ENCODE measurements around the gene CD1C.
A peak's percentile ranks its signal among the peaks of the same experiment; 100 is the strongest.
"Not testable (repeated sequence)": the region's sequence is repeated elsewhere in the genome, so short reads cannot be mapped to it uniquely, and the experiment has no call there.

The CD1C gene

DNA sequence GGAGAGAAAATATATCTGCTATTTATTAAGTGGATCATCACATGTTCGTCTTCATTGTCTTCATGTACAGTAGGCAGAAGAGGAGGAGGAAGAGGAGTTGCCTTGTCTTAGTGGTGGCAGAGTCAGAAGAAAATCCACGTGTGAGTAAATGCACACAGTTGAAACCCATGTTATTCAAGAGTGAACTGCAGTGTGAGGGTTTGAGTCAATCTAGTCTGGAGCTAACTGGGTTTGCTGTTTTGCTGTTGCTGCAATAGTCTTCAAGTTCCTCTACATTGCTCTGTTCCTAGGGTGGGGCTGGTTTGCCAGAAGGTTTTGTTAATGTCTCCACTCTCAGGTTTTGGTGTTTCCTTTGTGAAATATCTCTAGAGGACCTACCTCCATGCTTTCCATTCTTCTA lies 38.6 kb upstream of the CD1C start:
- DNase-seq (ENCODE audit: low spot score) (no peak), ATAC-seq (ENCODE audit: low read depth) (no peak)
- Histone ChIP-seq H3K4me1 (ENCODE audit: insufficient read depth, poor library complexity, severe bottlenecking) (no peaks in the 10 kb centered on the region), H3K27ac (ENCODE audit: poor library complexity, severe bottlenecking) (no peak overlapping the region), H3K9me3 (ENCODE audit: severe bottlenecking) (no peaks in the 10 kb centered on the region), H3K27me3 (ENCODE audit: insufficient read depth, poor library complexity, severe bottlenecking) (peaks cover 19% of the 10 kb centered on the region), H3K4me3 (ENCODE audit: severe bottlenecking) (no peak overlapping the region), H3K36me3 (ENCODE audit: low read depth) (no peaks in the 10 kb centered on the region)
- TF ChIP-seq CTCF (IDR thresholded peaks at IDR 0.05; ENCODE audit: poor library complexity, severe bottlenecking): no peak

DNA sequence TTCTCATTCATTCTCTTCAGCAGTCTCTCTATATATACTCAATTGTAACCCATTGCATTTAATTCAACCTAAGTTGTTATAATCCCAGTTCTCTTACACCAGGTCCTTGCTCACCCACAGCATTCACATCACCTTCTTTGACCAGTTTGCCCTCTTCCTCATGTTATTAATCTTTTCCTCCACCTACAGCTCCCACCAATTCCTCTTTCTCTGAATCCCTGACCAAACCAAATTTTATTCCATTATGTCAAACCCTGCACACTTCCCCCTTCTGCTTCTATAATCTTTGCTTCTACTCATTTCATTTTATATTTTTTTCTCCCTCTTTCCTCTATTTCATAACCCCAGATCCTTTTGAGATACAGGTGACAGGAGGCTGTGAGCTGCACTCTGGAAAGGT lies 34.1 kb upstream of the CD1C start:
- Histone ChIP-seq H3K9me3 (ENCODE audit: severe bottlenecking) (no peaks in the 10 kb centered on the region), H3K4me1 (ENCODE audit: insufficient read depth, poor library complexity, severe bottlenecking) (no peaks in the 10 kb centered on the region), H3K27ac (ENCODE audit: poor library complexity, severe bottlenecking) (no peak overlapping the region), H3K4me3 (ENCODE audit: severe bottlenecking) (no peak overlapping the region), H3K27me3 (ENCODE audit: insufficient read depth, poor library complexity, severe bottlenecking) (peaks cover 10% of the 10 kb centered on the region), H3K36me3 (ENCODE audit: low read depth) (no peaks in the 10 kb centered on the region)
- no peak for TF ChIP-seq CTCF (IDR thresholded peaks at IDR 0.05; ENCODE audit: poor library complexity, severe bottlenecking)
- DNase-seq (ENCODE audit: low spot score) (no peak), ATAC-seq (ENCODE audit: low read depth) (no peak)

DNA sequence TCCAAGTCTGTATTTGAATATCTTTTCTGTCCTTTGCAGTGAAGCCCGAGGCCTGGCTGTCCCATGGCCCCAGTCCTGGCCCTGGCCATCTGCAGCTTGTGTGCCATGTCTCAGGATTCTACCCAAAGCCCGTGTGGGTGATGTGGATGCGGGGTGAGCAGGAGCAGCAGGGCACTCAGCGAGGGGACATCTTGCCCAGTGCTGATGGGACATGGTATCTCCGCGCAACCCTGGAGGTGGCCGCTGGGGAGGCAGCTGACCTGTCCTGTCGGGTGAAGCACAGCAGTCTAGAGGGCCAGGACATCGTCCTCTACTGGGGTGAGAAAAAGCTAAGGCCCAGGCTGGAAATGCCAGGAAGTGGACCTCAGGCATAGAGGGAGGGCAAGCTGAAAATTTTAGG lies 33.0 kb upstream of the CD1C start:
- H3K36me3 ChIP-seq (ENCODE audit: low read depth); H3K4me1 ChIP-seq (ENCODE audit: insufficient read depth, poor library complexity, severe bottlenecking); H3K4me3 ChIP-seq (ENCODE audit: severe bottlenecking); ATAC-seq (ENCODE audit: low read depth); H3K9me3 ChIP-seq (ENCODE audit: severe bottlenecking); H3K27ac ChIP-seq (ENCODE audit: poor library complexity, severe bottlenecking): not testable (repeated sequence)
- H3K27me3 ChIP-seq (ENCODE audit: insufficient read depth, poor library complexity, severe bottlenecking): peaks cover 10% of the 10 kb centered on the region
- peak; percentile 26 for DNase-seq (ENCODE audit: low spot score)

DNA sequence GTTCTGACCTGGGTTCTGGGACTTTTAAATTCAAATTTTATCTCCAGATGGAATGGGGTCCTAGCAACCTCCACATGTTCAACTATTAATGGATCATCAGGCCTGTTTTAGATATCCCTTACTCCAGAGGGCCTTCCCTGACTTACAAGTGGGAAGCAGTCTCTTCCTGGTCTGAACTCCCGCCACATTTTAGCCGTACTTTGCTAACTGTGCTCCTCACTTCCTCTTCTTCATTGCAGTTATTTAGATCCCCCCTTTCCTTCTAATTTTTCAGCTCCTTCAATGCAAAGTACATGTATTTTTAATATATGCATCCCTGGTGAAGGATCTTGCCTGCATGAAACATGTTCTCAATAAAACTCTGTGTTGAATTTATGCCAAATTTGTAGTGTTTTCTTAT lies 31.8 kb upstream of the CD1C start:
- no peak for DNase-seq (ENCODE audit: low spot score)
- no peak overlapping the region for H3K4me3 ChIP-seq (ENCODE audit: severe bottlenecking)
- H3K4me1 ChIP-seq (ENCODE audit: insufficient read depth, poor library complexity, severe bottlenecking): no peaks in the 10 kb centered on the region
- TF ChIP-seq CTCF (IDR thresholded peaks at IDR 0.05; ENCODE audit: poor library complexity, severe bottlenecking): no peak
- no peak overlapping the region for H3K27ac ChIP-seq (ENCODE audit: poor library complexity, severe bottlenecking)
- H3K27me3 ChIP-seq (ENCODE audit: insufficient read depth, poor library complexity, severe bottlenecking): peaks cover 8% of the 10 kb centered on the region
- H3K36me3 ChIP-seq (ENCODE audit: low read depth): no peaks in the 10 kb centered on the region
- no peak for ATAC-seq (ENCODE audit: low read depth)
- H3K9me3 ChIP-seq (ENCODE audit: severe bottlenecking): no peaks in the 10 kb centered on the region

DNA sequence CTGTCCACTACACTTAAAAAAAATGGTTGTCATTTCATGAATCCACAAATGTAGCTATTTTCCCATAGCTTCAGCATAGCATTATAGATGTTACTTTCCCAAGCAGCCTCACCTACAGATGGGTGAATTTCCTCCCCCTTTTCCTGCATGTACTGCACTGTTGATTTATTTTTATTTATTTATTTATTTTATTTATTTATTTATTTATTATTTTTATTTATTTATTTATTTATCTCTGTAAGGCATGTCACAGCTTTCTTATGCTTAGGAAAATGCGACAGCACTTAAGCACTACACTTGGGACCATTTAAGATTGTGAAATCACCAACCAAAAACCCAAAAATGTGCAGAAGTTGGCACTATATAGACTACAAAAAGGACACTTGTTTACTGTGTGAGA lies 30.6 kb upstream of the CD1C start:
- H3K27me3 ChIP-seq (ENCODE audit: insufficient read depth, poor library complexity, severe bottlenecking): no peaks in the 10 kb centered on the region
- no peaks in the 10 kb centered on the region for H3K4me1 ChIP-seq (ENCODE audit: insufficient read depth, poor library complexity, severe bottlenecking)

More for the DNA sequence above, 30.6 kb upstream of the CD1C start:
- DNase-seq (ENCODE audit: low spot score) (no peak), ATAC-seq (ENCODE audit: low read depth) (no peak)
- no peak overlapping the region for H3K27ac ChIP-seq (ENCODE audit: poor library complexity, severe bottlenecking)
- TF ChIP-seq CTCF (IDR thresholded peaks at IDR 0.05; ENCODE audit: poor library complexity, severe bottlenecking): no peak
- H3K9me3 ChIP-seq (ENCODE audit: severe bottlenecking): no peaks in the 10 kb centered on the region
- no peaks in the 10 kb centered on the region for H3K36me3 ChIP-seq (ENCODE audit: low read depth)
- no peak overlapping the region for H3K4me3 ChIP-seq (ENCODE audit: severe bottlenecking)
